PC-9 (cell line): ENCODE results near the gene YBX1.

ENCODE experiments used
- CTCF ChIP-seq: fragments of 200-600 bp; sonication (generic); conservative IDR thresholded peaks from 2 replicates; pipeline ENCODE4 v1.6.1; 2017; ENCODE audit warnings: mixed run types, antibody characterized with exemption, mild to moderate bottlenecking, moderate library complexity
- EZH2 ChIP-seq: fragments of 200-600 bp; sonication (generic); IDR thresholded peaks from 2 replicates; pipeline ENCODE4 v1.8.0; 2017; ENCODE audit warnings: antibody characterized with exemption, low read depth

- no peak for TF ChIP-seq CTCF
- TF ChIP-seq EZH2: no peak
Observed at GRCh38 chr1:42737257-42737656, 55.0 kb downstream of the YBX1 start.
